HG03097 (cell line): ENCODE data around the gene RIPOR2.
"Not testable (repeated sequence)": the region's sequence is repeated elsewhere in the genome, so short reads cannot be mapped to it uniquely, and the experiment has no call there.

Source experiments
- ATAC-seq: cut with Tn5 transposase; IDR thresholded peaks from one replicate; pipeline ENCODE4 v1.9.1; 2021; ENCODE audit not compliant: unreplicated experiment, low FRiP score

RIPOR2 gene

GRCh38 chr6:24882835-24883555 lies 52.8 kb downstream of the RIPOR2 start:
- no peak for ATAC-seq

GRCh38 chr6:24882295-24882694 lies 53.5 kb downstream of the RIPOR2 start:
- ATAC-seq = no peak

GRCh38 chr6:24881376-24881775 lies 54.4 kb downstream of the RIPOR2 start:
- no peak for ATAC-seq

- ATAC-seq = no peak
Measured at GRCh38 chr6:24880451-24880850, 55.3 kb downstream of the RIPOR2 start.

- no peak for ATAC-seq
Measured at GRCh38 chr6:24879351-24879750, 56.4 kb downstream of the RIPOR2 start.

GRCh38 chr6:24877747-24878146 lies 58.0 kb downstream of the RIPOR2 start:
- ATAC-seq = not testable (repeated sequence)

- ATAC-seq = no peak
Measured at GRCh38 chr6:24876499-24877465, 59.0 kb downstream of the RIPOR2 start.

GRCh38 chr6:24875534-24875901 lies 60.2 kb downstream of the RIPOR2 start:
- no peak for ATAC-seq

GRCh38 chr6:24874776-24875533 lies 60.8 kb downstream of the RIPOR2 start:
- no peak for ATAC-seq

GRCh38 chr6:24874128-24874527 lies 61.6 kb downstream of the RIPOR2 start:
- ATAC-seq = no peak

- ATAC-seq = no peak
Measured at GRCh38 chr6:24872779-24873178, 63.0 kb downstream of the RIPOR2 start.

- ATAC-seq = no peak
Measured at GRCh38 chr6:24868765-24869164, 67.0 kb downstream of the RIPOR2 start.

GRCh38 chr6:24867104-24867703 lies 68.6 kb downstream of the RIPOR2 start:
- ATAC-seq = no peak

- ATAC-seq = no peak
Measured at GRCh38 chr6:24865161-24865560, 70.6 kb downstream of the RIPOR2 start.

GRCh38 chr6:24864343-24864742 lies 71.4 kb downstream of the RIPOR2 start:
- ATAC-seq = no peak

GRCh38 chr6:24861934-24862333 lies 73.8 kb downstream of the RIPOR2 start:
- ATAC-seq = peak; percentile 46

GRCh38 chr6:24859608-24860200 lies 76.1 kb downstream of the RIPOR2 start:
- ATAC-seq = no peak

GRCh38 chr6:24859132-24859531 lies 76.6 kb downstream of the RIPOR2 start:
- no peak for ATAC-seq

GRCh38 chr6:24858177-24858653 lies 77.5 kb downstream of the RIPOR2 start:
- ATAC-seq = peak; percentile 51
